Gastrocnemius medialis (tissue), 4 donors: ENCODE data around the gene FTCD.
"Not testable (repeated sequence)": the region's sequence is repeated elsewhere in the genome, so short reads cannot be mapped to it uniquely, and the experiment has no call there.

ENCODE experiments used
- POLR2A ChIP-seq, 2 donors: fragments of 450-650 bp; IDR thresholded peaks; one replicate each; pipeline ENCODE4 v1.6.1; 2017; ENCODE audit warnings: antibody characterized with exemption in 2 of 2, mild to moderate bottlenecking in 2 of 2, moderate library complexity in 2 of 2
- TF ChIP-seq, protein P1 (sequence below), 5 experiments: fragments of 450-650 bp in 3 of 5; fragments of 200-600 bp in 2 of 5; sonication (generic) in 2 of 5; IDR thresholded peaks in 4 of 5; conservative IDR thresholded peaks in 1 of 5; 1 replicate in 4 of 5; 2 replicates in 1 of 5; pipeline ENCODE4 v1.5.1; 2016 to 2019; ENCODE audit warnings: antibody characterized with exemption in 5 of 5, mild to moderate bottlenecking in 3 of 5, moderate library complexity in 3 of 5

DNA sequence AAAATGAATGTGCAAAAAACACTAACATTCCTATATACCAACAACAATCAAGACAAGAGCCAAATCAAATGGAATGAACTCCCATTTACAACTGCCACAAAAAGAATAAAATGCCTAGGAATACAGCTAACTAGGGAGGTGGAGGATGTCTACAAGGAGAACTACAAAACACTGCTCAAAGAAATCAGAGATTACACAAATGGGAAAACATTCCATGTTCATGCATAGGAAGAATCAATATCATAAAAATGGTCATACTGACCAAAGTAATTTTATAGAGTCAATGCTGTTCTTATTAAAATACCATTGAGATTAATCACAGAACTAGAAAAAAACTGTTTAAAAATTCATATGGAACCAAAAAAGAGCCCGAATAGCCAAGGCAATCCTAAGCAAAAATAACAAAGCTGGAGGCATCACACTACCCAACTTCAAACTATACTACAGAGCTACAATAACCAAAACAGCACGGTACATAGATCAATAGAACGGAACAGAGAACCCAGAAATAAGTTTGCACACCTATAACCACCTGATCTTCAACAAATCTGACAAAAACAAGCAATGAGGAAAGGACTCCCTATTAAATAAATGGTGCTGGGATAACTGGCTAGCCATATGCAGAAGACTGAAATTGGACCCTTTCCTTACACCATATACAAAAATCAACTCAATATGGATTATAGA is 21.2 kb upstream of the FTCD start:
- TF ChIP-seq, protein P1, sequence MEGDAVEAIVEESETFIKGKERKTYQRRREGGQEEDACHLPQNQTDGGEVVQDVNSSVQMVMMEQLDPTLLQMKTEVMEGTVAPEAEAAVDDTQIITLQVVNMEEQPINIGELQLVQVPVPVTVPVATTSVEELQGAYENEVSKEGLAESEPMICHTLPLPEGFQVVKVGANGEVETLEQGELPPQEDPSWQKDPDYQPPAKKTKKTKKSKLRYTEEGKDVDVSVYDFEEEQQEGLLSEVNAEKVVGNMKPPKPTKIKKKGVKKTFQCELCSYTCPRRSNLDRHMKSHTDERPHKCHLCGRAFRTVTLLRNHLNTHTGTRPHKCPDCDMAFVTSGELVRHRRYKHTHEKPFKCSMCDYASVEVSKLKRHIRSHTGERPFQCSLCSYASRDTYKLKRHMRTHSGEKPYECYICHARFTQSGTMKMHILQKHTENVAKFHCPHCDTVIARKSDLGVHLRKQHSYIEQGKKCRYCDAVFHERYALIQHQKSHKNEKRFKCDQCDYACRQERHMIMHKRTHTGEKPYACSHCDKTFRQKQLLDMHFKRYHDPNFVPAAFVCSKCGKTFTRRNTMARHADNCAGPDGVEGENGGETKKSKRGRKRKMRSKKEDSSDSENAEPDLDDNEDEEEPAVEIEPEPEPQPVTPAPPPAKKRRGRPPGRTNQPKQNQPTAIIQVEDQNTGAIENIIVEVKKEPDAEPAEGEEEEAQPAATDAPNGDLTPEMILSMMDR (IDR thresholded peaks at IDR 0.05 in 4 of 5, conservative IDR thresholded peaks at IDR 0.05 in 1 of 5) = not testable (repeated sequence)
- not testable (repeated sequence) for TF ChIP-seq POLR2A (IDR thresholded peaks at IDR 0.05)
